Left ventricle myocardium superior (tissue), 1 donor: ENCODE measurements around the gene MAP1S. TPM values are rescaled to one million over a fixed set of nuclear protein-coding genes. Genes with fewer than 3 reads are reported as not detected.

Experiments
- ATAC-seq: fragments of 200-7000 bp; cut with Tn5 transposase; one replicate; pipeline ENCODE4 v1.9.1; 2020; ENCODE audit warnings: mild to moderate bottlenecking, moderate library complexity
- DNase-seq: peaks from one replicate; pipeline ENCODE4 v3.0.0-alpha.2; 2020
- intact Hi-C: fragments of 100-400 bp; cut with micrococcal nuclease; formaldehyde crosslinking; loops from one replicate; pipeline ENCODE4 v1.11.0; 2022
- total RNA-seq: library from RNA; stranded (reverse); fragmentation: NEBNext Ultra II Directional; extraction: Animal tissue kit (Norgen Biotek cat#: 25700); gene quantifications from one replicate; pipeline ENCODE4 v1.2.1, GENCODE V29; 2021
- donor health status: DM: no; HTN: yes; CAD: no; lungs with severe emphysema.

Gene MAP1S
- total RNA-seq, 1 donor from 2014 or later = 25.5 TPM

DNA sequence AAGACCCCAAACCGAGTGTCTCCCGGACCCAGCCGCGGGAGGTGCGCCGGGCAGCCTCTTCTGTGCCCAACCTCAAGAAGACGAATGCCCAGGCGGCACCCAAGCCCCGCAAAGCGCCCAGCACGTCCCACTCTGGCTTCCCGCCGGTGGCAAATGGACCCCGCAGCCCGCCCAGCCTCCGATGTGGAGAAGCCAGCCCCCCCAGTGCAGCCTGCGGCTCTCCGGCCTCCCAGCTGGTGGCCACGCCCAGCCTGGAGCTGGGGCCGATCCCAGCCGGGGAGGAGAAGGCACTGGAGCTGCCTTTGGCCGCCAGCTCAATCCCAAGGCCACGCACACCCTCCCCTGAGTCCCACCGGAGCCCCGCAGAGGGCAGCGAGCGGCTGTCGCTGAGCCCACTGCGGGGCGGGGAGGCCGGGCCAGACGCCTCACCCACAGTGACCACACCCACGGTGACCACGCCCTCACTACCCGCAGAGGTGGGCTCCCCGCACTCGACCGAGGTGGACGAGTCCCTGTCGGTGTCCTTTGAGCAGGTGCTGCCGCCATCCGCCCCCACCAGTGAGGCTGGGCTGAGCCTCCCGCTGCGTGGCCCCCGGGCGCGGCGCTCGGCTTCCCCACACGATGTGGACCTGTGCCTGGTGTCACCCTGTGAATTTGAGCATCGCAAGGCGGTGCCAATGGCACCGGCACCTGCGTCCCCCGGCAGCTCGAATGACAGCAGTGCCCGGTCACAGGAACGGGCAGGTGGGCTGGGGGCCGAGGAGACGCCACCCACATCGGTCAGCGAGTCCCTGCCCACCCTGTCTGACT lies 7.9 kb downstream of the MAP1S start:
- DNase-seq = no peak
- intact Hi-C loops = no loop called here
- ATAC-seq = no peak

DNA sequence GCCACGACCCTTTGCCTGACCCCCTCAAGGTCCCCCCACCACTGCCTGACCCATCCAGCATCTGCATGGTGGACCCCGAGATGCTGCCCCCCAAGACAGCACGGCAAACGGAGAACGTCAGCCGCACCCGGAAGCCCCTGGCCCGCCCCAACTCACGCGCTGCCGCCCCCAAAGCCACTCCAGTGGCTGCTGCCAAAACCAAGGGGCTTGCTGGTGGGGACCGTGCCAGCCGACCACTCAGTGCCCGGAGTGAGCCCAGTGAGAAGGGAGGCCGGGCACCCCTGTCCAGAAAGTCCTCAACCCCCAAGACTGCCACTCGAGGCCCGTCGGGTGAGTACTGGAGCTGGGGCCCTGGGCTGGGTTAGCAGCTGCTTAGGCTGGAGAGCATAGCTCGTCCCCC lies 8.6 kb downstream of the MAP1S start:
- no peak for ATAC-seq
- DNase-seq = no peak
- intact Hi-C loops = no loop called here

DNA sequence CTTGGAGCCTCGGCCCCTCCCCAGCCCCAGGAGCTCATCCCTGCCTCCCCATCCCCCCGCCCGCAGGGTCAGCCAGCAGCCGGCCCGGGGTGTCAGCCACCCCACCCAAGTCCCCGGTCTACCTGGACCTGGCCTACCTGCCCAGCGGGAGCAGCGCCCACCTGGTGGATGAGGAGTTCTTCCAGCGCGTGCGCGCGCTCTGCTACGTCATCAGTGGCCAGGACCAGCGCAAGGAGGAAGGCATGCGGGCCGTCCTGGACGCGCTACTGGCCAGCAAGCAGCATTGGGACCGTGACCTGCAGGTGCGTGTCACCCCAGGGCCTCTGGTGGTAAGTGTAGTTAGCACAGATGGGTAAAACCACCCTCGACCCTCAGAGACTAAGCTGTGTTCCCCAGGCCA lies 13.8 kb downstream of the MAP1S start:
- ATAC-seq (no peak), DNase-seq (no peak)
- intact Hi-C loops = no loop called here

DNA sequence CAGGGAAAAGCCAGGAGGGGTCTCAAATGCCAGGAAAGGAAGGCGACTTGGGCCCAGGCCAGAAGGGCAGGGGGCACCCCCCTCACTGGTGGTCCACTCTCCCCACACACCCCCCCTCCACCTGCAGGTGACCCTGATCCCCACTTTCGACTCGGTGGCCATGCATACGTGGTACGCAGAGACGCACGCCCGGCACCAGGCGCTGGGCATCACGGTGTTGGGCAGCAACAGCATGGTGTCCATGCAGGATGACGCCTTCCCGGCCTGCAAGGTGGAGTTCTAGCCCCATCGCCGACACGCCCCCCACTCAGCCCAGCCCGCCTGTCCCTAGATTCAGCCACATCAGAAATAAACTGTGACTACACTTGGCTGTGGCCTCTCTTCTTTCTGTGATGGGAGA lies 14.9 kb downstream of the MAP1S start:
- no peak for ATAC-seq
- intact Hi-C loops = no loop called here

DNA sequence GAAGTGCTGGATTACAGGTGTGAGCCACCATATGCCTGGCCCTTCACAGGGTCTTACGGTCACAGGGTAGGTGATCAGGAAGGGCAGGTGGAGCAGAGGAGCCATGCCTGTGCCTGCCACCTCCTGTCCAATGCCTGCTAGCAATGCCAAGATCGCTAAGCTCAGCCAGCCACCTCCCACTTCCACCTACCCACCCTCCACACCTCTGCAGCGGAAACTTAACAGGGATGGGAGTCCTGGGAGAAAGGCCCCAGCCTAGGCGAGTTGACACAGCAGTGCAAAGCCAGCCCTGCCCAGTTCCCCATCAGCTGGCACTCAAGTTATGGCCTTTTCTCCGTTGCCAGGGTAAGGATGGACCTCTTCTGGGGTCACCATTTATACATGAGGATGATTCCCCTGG lies 16.1 kb downstream of the MAP1S start:
- DNase-seq (no peak), ATAC-seq (no peak)
- intact Hi-C loops = no loop called here

More for the DNA sequence above, 14.9 kb downstream of the MAP1S start:
- DNase-seq = no peak

DNA sequence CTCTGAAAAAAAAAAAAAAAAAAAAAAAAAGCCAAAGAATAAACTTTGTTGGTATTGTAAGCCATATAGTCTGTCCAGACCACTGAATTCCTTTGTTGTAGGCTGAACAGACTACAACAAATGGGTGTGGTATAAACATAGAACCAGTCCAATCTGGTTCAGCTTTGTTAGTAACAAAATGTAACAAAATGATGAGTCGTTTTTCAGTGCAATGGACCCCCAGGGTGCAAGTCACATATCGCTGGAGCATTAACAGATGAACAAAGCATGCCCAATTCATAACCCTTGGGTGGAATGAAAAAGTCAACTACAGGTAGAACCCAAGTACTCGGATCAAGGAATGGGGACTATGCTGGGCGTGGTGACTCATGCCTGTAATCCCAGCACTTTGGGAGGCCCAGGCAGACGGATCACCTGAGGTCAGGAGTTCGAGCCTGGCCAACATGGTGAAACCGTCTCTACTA lies 18.4 kb downstream of the MAP1S start:
- intact Hi-C loops = no loop called here
- ATAC-seq (no peak), DNase-seq (no peak)

DNA sequence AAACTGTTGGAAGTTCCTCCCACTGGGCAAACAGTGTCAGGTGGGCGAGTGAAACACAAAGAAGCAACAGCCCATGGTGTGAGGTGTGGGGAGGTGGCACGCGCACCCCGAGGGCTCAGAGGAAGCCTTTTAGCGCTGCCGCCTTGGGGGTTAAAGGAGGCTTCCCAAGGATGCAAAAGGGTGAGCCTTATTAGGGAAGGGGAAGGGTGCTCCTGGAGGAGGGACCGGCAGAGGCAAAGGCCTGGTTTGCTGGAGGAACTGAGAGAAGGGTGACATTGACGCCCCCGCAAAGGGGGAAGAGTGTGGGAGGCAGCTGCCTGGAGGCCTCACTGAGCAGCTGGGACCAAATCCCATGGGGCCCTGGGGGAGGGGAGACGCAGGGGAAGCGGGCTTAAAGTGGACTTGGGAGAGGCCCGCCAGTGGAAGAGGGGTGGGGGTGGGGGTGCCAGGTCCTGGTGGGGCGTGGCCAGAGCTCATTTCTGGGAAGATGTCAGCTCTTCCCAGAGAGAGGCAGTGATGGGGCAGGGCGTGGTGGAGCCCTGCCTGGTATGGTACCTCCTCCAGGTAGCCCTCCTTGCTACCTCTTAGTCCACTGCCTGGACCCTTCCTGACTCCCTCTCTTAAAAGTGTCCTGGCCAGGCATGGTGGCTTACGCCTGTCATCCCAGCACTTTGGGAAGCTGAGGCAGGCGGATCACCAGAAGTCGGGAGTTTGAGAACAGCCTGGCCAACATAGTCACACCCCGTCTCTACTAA lies 20.0 kb downstream of the MAP1S start:
- intact Hi-C loops = no loop called here
- peak; percentile 55 for DNase-seq
- no peak for ATAC-seq

DNA sequence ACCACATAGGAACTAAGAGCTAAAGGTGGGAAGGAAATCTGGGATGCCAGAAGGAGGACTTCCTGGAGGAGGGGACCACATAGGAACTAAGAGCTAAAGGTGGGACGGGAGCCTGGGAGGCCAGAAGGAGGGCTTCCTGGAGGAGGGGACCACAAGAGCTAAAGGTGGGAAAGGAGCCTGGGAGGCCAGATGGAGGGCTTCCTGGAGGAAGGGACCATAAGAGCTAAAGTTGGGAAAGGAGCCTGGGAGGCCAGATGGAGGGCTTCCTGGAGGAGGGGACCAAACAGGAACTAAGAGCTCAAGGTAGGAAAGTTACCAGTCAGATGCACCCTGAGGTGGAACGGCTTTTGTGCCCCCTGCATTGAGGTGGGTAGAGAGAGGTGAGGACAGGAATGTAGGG lies 22.2 kb downstream of the MAP1S start:
- DNase-seq = no peak
- intact Hi-C loops = no loop called here
- no peak for ATAC-seq

DNA sequence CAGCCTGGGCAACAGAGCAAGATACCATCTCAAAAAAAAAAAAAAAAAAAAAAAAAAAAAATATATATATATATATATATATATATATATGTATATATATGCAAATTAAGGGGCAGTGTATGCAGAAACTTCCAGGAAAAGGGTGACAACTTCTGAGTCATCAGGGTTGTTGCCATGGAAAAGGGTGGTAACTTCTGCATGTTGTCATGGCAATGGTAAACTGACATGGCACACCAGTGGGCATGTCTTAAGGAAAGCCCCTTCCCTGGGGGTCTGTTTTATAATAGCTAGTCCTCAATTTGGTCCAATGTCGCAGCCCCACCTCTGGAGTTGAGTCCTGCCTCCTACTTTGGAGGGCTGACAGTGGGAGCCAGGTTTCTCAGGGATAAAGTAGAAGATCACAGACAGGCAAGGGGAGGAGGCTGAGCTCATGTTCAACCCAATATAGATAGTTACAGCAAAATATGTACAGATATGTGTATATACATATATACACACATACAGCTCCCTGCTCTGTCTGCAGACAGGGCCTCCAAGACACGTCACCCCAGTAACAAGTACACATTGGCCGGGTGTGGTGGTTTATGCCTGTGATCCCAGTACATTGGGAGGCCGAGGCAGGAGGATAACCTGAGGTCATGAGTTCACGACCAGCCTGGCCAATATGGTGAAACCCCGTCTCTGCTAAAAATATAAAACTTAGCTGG lies 24.7 kb downstream of the MAP1S start:
- ATAC-seq = no peak
- intact Hi-C loops = no loop called here
- DNase-seq = no peak

DNA sequence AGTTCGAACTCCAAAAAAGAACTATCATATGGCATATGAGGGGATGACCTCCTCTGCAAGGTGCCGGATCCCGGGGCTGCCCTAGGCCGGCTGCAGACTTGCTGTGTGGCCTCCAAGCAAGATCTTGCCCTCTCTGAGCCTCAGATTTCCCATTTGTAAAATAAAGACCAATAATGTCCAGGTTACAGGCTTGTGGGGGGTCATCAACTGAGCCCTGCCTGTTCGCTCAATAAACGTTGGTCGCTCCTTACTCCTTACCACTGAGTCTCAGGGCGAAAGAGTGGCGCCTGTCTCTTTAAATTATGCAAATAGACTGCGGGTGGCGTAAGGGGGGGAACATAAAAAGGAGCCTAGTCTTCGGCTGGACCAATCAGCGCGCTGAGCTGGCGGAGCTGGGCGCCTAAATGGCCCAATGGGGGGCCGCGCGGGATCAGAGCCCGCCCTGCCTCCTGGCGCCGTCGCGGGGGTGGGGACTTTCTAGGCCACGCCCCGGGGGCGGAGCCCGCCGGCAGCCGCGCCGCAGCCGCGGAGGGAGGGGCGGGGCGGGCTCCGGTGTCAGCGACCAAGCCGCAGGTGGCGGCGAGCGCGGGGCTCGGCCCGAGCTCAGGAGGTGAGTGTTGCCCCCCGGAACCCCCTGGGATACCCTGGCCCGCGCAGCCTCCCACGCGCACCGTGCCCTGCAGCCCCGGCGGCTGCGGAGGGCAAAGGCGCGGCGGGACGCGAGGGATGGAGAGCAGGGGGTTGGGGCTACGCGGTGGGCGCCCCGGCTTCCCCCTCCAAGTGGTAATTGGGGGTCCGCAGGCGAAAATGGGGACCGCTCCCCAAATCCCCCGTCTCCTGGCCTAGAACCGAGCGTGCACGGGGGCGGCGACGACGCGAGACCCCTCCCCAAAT lies 28.2 kb downstream of the MAP1S start:
- ATAC-seq = peak; percentile 99
- DNase-seq = peak; percentile 92
- intact Hi-C loops = no loop called here

DNA sequence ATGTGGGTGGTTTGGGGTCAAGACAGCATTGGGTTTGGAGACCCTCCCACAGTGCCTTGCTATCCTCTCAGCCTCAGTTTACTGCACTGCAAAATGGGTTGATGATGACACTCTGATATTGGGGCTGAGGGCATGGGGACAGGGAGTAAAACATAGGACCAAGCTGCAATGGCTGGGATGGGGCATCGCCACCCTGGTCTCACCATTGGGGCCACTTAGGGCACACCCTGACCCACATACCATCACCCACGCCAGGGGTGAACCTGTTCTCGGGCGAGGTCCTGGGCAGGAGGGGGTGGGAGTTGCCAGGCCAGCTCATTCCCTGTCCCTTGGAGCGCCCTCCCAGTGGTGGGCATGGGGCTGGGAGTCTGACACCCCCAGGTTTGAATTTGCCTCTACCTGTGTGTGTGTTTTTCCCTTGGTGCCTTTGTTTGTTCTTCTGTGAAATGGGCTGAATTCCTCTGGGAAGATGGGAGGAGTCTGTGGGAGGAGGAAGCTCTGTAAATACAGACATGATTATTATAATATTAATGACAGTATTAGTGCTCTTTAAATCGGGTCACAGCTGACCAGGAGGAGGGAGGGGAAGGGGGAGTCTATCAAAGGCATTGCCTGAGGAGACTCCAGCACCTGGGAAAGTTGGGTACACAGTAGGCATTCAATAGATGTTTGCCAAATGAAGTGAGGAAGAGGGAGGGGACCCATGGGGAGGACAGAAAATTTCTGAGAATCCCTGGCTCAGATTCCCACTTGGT lies 29.8 kb downstream of the MAP1S start:
- intact Hi-C loops = no loop called here
- no peak for ATAC-seq
- DNase-seq = no peak

DNA sequence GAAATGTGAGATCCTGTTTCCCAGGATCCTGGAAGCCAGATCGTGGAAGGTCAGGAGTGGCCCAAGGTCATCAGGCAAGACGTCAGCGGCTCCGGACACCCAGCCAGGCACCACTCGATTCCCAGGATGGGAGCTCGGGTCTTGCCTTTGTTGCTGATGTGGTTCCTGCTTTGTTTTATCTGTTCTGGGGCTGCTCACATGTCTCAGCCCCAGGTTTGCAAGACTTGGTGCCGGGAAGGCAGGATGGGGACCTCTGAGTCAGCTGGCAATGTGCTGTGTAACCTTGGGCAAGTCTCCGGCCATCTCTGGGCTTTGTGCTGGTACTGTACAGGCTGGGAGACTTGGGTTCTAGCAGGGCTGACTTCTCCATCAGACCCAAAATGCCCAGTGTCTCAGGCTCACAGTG lies 30.6 kb downstream of the MAP1S start:
- intact Hi-C loops = no loop called here
- DNase-seq = no peak
- ATAC-seq = no peak

DNA sequence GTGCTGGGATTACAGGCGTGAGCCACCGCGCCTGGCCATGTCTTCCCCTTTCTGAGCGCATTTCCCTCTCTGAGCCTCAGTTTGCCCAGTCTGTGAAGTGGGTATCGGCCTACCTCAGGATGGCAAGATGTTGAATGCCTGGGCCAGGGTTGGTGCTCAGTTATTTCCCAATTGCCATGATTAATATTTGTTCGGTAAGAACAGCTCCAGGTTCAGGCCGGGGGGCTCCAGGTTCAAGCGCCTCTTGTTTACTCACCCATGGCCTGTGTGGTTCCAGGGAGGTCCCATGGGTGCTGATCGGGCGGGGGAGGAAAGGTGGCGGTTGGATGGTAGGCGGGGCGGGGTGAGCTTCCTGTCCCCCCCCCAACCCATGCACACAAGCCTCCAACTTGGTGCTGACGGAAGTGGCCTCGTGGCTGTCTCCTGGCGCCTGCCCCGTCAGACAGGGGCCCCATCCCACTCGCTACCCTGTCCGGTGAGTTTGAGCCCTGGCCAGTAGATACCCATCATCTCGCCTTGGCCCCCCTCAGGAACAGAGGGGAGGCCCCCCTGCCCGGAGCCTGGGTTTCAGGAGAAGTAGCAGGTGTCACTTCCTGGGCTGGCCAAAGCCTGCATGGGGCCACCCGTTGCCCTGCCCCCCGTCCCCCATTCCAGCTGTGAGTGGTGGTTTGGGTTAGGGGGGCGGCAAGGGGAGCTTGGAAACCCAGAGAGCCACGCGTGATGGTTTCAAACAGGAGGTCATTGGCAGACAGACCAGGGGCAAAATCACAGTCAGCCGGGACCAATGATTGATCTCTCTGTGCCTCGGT lies 32.0 kb downstream of the MAP1S start, which contains the start of gene FCHO1:
TSS of gene FCHO1 (plus strand) at position 375 of the 809 bp plus-strand sequence. CDS start 3,688 bp downstream, outside the sequence.
- peak; percentile 50 for DNase-seq
- peak; percentile 21 for ATAC-seq
- intact Hi-C loops = no loop called here

DNA sequence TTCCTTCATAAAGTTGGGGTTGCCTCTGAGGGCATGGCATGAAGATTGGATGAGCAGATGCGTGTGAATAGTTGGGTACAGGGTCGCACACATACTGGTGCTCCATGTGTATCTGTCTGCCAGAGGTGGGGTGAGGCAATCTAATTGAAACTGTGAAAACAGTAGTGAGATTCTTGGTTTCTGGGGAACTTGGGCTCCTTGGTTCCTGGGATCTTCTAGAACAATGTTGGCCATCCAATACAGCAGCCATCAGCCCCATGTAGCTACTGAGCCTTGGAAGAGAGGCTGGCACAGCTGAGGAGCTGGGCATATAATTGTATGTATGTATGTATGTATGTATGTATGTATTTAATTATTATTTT lies 32.6 kb downstream of the MAP1S start:
- intact Hi-C loops = no loop called here
- DNase-seq = no peak
- ATAC-seq = no peak

DNA sequence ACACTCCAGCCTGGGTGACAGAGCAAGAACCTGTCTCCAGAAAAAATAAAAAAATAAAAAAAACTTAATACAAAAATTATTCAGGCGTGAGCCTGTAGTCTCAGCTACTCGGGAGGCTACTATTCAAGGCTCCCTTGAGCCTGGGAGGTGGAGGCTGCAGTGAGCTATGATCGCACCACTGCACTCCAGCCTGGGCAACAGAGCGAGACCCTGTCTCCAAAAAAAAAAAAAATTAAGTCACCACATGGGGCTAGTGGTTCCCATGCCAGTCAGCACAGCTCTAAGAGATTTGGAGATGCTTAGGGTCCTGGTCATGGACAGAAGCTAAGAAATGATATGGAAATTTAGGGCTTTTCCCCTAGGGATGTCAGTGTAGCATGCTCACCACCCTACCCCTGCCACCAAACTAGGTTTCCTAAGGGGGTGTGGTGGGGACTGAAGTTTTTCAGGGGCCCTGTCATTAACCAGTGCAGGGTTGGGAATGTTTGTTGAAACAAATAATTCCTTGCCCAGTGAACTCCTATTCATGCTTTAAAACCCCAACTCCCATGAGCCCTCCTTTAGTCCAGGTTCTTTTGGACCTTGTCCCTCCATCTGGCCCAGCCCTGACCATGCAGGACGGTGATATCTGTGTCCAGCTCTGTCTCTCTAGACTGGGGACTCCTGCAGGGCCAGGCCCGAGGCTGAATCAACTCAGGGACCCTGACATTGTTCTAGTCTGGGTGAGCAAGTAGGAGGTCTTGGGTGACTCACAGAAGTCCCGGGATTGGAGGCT lies 33.8 kb downstream of the MAP1S start:
- ATAC-seq = no peak
- no peak for DNase-seq
- intact Hi-C loops = no loop called here

DNA sequence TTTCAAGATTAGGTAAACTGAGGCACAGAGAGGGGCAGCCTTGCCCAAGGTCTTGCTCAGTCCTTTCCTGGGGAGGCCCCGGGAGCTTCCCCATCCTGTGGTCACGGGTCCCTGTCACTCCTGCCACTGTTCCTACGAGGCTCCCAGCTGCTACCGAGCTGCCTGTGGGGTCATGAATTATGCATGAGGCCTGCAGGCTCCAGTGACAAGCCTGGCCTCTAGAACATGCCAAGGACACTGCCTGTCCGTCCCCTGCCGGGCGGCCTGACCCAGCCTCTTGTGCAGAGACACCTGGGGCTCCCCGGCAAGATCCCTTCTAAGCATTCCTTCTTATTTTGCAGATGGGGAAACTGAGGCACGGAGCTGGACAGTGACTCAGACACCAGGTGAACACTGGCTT lies 34.7 kb downstream of the MAP1S start:
- ATAC-seq = no peak
- intact Hi-C loops = no loop called here
- no peak for DNase-seq
